Liver (tissue), 10 donors: ENCODE results near the gene NMNAT1. TPM values are rescaled to one million over a fixed set of nuclear protein-coding genes. Genes with fewer than 3 reads are reported as not detected.

ENCODE experiments used
- DNase-seq: peaks from one replicate; pipeline ENCODE4 v3.0.0-alpha.2; 2017; ENCODE audit warnings: low spot score
- H3K27ac ChIP-seq, 2 donors: one replicate each; pipeline ENCODE4 v1.7.0; 2013; ENCODE audit warnings: inconsistent platforms in 2 of 2, low read length in 2 of 2, control low read depth in 1 of 2, low read depth in 1 of 2, mild to moderate bottlenecking in 1 of 2
- H3K27me3 ChIP-seq, 4 donors: one replicate each; pipeline versions ENCODE4 v1.6.1 to v1.7.0; 2013; ENCODE audit warnings: low read length in 3 of 4, inconsistent platforms in 1 of 4, mild to moderate bottlenecking in 1 of 4, moderate library complexity in 1 of 4; ENCODE audit not compliant: control insufficient read depth in 4 of 4, insufficient read depth in 4 of 4
- H3K36me3 ChIP-seq, 4 donors: one replicate each; pipeline versions ENCODE4 v1.6.1 to v1.7.0; 2013; ENCODE audit warnings: low read length in 3 of 4, mild to moderate bottlenecking in 3 of 4, low read depth in 1 of 4, moderate library complexity in 1 of 4; ENCODE audit not compliant: control insufficient read depth in 4 of 4, insufficient read depth in 3 of 4
- H3K4me1 ChIP-seq, 4 donors: one replicate each; pipeline versions ENCODE4 v1.6.1 to v1.7.0; 2013; ENCODE audit warnings: low read length in 3 of 4, mild to moderate bottlenecking in 3 of 4, moderate library complexity in 1 of 4; ENCODE audit not compliant: control insufficient read depth in 4 of 4, insufficient read depth in 4 of 4
- H3K4me3 ChIP-seq, 3 donors: one replicate each; pipeline versions ENCODE4 v1.6.1 to v1.7.0; 2013; ENCODE audit warnings: low read length in 3 of 3, control low read depth in 1 of 3, low read depth in 1 of 3, mild to moderate bottlenecking in 1 of 3
- H3K9ac ChIP-seq, 2 donors: one replicate each; pipeline ENCODE4 v1.7.0; 2013; ENCODE audit warnings: low read length in 2 of 2, mild to moderate bottlenecking in 2 of 2, moderate library complexity in 2 of 2, control low read depth in 1 of 2, low read depth in 1 of 2
- H3K9me3 ChIP-seq, 4 donors: one replicate each; pipeline versions ENCODE4 v1.6.1 to v1.7.0; 2013; ENCODE audit warnings: low read length in 3 of 4; ENCODE audit not compliant: control insufficient read depth in 4 of 4
- CTCF ChIP-seq: fragments of 150-350 bp; IDR thresholded peaks from 2 replicates; pipeline ENCODE4 v1.5.1; 2017; ENCODE audit warnings: improper control_type of control experiment, low read depth, low read length; ENCODE audit not compliant: missing input control
- EGR1 ChIP-seq, 2 donors: IDR thresholded peaks; 2 replicates each; pipeline ENCODE4 v1.6.1; 2016 to 2018; ENCODE audit warnings: antibody characterized with exemption in 2 of 2, low read depth in 2 of 2
- FOXA1 ChIP-seq: IDR thresholded peaks from 2 replicates; pipeline ENCODE4 v1.6.1; 2016; ENCODE audit warnings: antibody characterized with exemption
- FOXA2 ChIP-seq: IDR thresholded peaks from 2 replicates; pipeline ENCODE4 v1.6.1; 2016; ENCODE audit warnings: antibody characterized with exemption
- GABPA ChIP-seq, 2 donors: IDR thresholded peaks in 1 of 2; conservative IDR thresholded peaks in 1 of 2; 2 replicates each; pipeline ENCODE4 v1.6.1; 2016; ENCODE audit warnings: antibody characterized with exemption in 2 of 2, mild to moderate bottlenecking in 1 of 2, moderate library complexity in 1 of 2
- HNF4G ChIP-seq: IDR thresholded peaks from 2 replicates; pipeline ENCODE4 v1.6.1; 2016; ENCODE audit warnings: antibody characterized with exemption
- MAX ChIP-seq: IDR thresholded peaks from 2 replicates; pipeline ENCODE4 v1.6.1; 2016; ENCODE audit warnings: antibody characterized with exemption
- RAD21 ChIP-seq, 2 donors: IDR thresholded peaks; 2 replicates each; pipeline ENCODE4 v1.6.1; 2016; ENCODE audit warnings: antibody characterized with exemption in 2 of 2, mild to moderate bottlenecking in 2 of 2
- REST ChIP-seq: IDR thresholded peaks from 2 replicates; pipeline ENCODE4 v1.6.1; 2016; ENCODE audit warnings: antibody characterized with exemption, mild to moderate bottlenecking
- SP1 ChIP-seq: IDR thresholded peaks from 2 replicates; pipeline ENCODE4 v1.6.1; 2018; ENCODE audit warnings: antibody characterized with exemption, mild to moderate bottlenecking
- TAF1 ChIP-seq: conservative IDR thresholded peaks from 2 replicates; pipeline ENCODE4 v1.6.1; 2016; ENCODE audit warnings: antibody characterized with exemption, mild to moderate bottlenecking
- YY1 ChIP-seq: IDR thresholded peaks from 2 replicates; pipeline ENCODE4 v1.6.1; 2016; ENCODE audit warnings: antibody characterized with exemption, mild to moderate bottlenecking
- ZBTB33 ChIP-seq: IDR thresholded peaks from 2 replicates; pipeline ENCODE4 v1.6.1; 2016; ENCODE audit warnings: antibody characterized with exemption
- WGBS: extraction: QIAGEN DNeasy Blood & Tissue Kit; methylation state at CpG from one replicate; pipeline ENCODE4 v1.1.7; 2013; 5-methylcytosine and 5-hydroxymethylcytosine counted together
- polyA plus RNA-seq, 2 donors: library from polyadenylated mRNA; stranded (reverse) in 1 of 2; unstranded in 1 of 2; fragments of 200-250 nt in 1 of 2; fragments of >200 nt in 1 of 2; fragmentation: Nextera tagmentation in 1 of 2; extraction: Ambion mirVana in 1 of 2; gene quantifications; one replicate each; pipeline versions ENCODE4 v1.2.1 to v1.2.3, GENCODE V29; 2013 to 2015
- small RNA-seq: library from RNA; depleted of rRNA; stranded (forward); fragments of <200 nt; gene quantifications from one replicate; pipeline ENCODE3, GENCODE V24; 2014
- total RNA-seq, 2 donors: library from RNA; depleted of rRNA; stranded (reverse); fragments of >200 nt; gene quantifications; one replicate each; pipeline ENCODE4 v1.2.3, GENCODE V29; 2014
- donor health status: healthy.
- donor health status: healthy.
- donor health status: healthy.
- donor health status: healthy.
- donor health status: healthy.

Gene NMNAT1
- total and polyA plus RNA-seq, 4 donors: 5.2 to 7.4 (median 5.6) TPM

- no peak for TF ChIP-seq SP1
- TF ChIP-seq FOXA2: no peak
- no peak for TF ChIP-seq RAD21 (IDR thresholded peaks at IDR 0.05)
- no peak for TF ChIP-seq REST
- TF ChIP-seq CTCF: no peak
- TF ChIP-seq HNF4G: no peak
- TF ChIP-seq TAF1: no peak
- TF ChIP-seq EGR1 (IDR thresholded peaks at IDR 0.05; ENCODE audit: low read depth in 2 of 2): no peak
- no peak for TF ChIP-seq ZBTB33
- no peak for TF ChIP-seq YY1
- TF ChIP-seq GABPA (IDR thresholded peaks at IDR 0.05 in 1 of 2, conservative IDR thresholded peaks at IDR 0.05 in 1 of 2): no peak
- no peak for TF ChIP-seq FOXA1
- TF ChIP-seq MAX: no peak
- WGBS: under 1% methylated on average over 19 of the region's 19 CpGs
- Histone ChIP-seq H3K4me3 (peak overlapping the region; percentile 77 to 95 (median 95)), H3K27ac (peak overlapping the region; percentile 84 to 90), H3K9ac (peak overlapping the region; percentile 26 to 77), H3K27me3 (no peaks in the 10 kb centered on the region), H3K36me3 (peaks cover 0 to 2% (median under 1%) of the 10 kb centered on the region in 4 donors), H3K9me3 (no peaks in the 10 kb centered on the region), H3K4me1 (peaks cover 3 to 21% (median 16%) of the 10 kb centered on the region in 4 donors)
- peak; percentile 47 for DNase-seq
These were observed 90.1 kb downstream of the NMNAT1 start for GRCh38 chr1:10033359-10033845.

Small RNAs within 50 kb of the gene (small RNA-seq; reads per million reads assigned to genes)
- gene MIR5697: not detected

Other genes starting within 250 kb of the NMNAT1 start
- gene CLSTN1, start 119.5 kb upstream of the NMNAT1 start, total RNA-seq: 10 to 100 TPM in 1 of 2 donors, 1 to 10 TPM in 1; 8.0 to 13.4 TPM
- 1 to 10 TPM; 3.1 to 9.6 TPM for gene CLSTN1, start 119.5 kb upstream of the NMNAT1 start, polyA plus RNA-seq
- gene CTNNBIP1, start 33.2 kb upstream of the NMNAT1 start, total RNA-seq: 10 to 100 TPM in 1 of 2 donors, 1 to 10 TPM in 1; 8.6 to 10.6 TPM
- 10 to 100 TPM in 1 of 2 donors, 1 to 10 TPM in 1; 6.7 to 10.6 TPM for gene CTNNBIP1, start 33.2 kb upstream of the NMNAT1 start, polyA plus RNA-seq
- gene LZIC, start 84 bp upstream of the NMNAT1 start, total RNA-seq: 10 to 100 TPM; 14.1 to 22.6 TPM
- gene LZIC, start 84 bp upstream of the NMNAT1 start, polyA plus RNA-seq: 10 to 100 TPM; 10.8 to 13.5 TPM
- gene RBP7, start 53.8 kb downstream of the NMNAT1 start, total RNA-seq: 1 to 10 TPM; 1.2 to 2.2 TPM
- gene RBP7, start 53.8 kb downstream of the NMNAT1 start, polyA plus RNA-seq: 10 to 100 TPM in 1 of 2 donors, 1 to 10 TPM in 1; 7.5 to 11.8 TPM
- gene UBE4B, start 89.5 kb downstream of the NMNAT1 start, total RNA-seq: 10 to 100 TPM; 21.1 to 25.5 TPM
- gene UBE4B, start 89.5 kb downstream of the NMNAT1 start, polyA plus RNA-seq: 10 to 100 TPM in 1 of 2 donors, 1 to 10 TPM in 1; 7.5 to 12.0 TPM